GM18907 (cell line): ENCODE results near the gene DYRK1A.

Experiments
- ATAC-seq: cut with Tn5 transposase; IDR thresholded peaks from one replicate; pipeline ENCODE4 v1.9.1; 2021; ENCODE audit warnings: mild to moderate bottlenecking, moderate library complexity; ENCODE audit not compliant: unreplicated experiment

DYRK1A gene

DNA sequence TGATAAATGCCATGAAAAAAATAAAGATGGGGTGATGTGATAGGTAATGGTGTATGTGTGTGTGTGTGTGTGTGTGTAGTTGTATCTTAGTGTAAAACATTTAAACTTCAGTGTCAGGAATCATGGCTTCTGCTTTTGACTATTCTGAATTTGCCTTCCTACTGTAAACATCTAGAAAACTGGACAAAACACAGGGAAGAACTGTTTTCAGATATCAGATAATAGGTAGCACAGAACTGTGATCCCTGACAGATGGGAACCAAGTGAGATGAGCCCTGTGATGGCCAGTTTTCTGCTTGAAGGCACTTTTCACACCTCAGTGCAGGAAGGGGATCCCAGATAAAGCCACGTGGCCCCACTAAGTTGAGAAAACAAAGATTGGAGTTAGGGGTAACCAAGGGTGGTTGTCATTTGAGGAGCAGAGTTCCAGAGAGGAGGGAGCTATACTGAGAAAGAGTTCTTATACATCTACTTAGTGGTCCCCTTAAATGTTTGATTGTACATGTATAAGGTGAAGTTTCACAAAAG is 17.3 kb downstream of the DYRK1A start:
- ATAC-seq, result no peak

GRCh38 chr21:37384416-37384815 is 17.8 kb downstream of the DYRK1A start:
- ATAC-seq, result no peak

DNA sequence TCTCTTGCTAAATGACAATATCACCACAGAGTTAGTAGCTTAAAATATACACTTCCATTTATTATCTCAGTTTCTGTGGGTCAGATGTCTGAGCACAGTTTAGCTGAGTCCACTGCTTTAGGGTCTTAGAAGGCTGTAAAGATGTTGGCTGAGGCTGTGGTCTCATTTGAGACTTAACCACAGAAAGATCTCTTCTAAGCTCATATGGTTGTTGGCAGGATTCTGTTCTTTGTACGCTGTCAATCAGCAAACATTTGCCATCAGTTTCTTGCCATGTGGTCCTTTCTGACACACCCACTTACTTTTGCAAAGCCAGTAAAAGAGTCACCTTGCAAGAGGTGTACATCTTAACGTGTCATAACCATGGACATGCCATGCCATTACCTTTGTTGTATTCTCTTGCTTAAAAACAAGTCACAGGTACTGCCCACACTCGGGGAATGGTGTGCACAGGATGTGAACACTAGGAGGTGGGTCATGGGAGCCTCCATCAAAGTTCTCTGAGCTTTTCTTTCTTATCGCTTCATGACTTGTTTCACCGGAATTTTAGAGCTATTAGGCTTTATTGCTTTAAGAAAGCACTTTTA is 18.7 kb downstream of the DYRK1A start:
- no peak for ATAC-seq

DNA sequence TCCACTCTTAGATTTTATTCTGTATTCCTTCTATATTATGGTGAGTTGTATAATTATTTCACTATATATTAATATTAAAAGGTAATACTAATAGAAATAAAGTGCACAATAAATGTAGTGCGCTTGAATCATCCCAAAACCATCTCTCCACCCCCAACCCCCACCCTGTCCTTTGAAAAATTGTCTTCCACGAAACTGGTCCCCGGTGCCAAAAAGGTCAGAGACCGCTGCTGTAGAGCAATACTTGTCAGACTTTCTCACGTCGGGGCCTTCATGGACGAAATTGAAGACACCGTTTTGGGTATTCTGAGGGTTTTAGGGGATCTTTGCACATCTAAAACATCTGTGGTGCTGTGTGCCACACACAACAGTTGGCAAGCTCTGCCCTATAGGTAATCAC is 19.6 kb downstream of the DYRK1A start:
- ATAC-seq, result no peak

- ATAC-seq, result no peak
Measured at GRCh38 chr21:37389456-37389855, 22.9 kb downstream of the DYRK1A start.

DNA sequence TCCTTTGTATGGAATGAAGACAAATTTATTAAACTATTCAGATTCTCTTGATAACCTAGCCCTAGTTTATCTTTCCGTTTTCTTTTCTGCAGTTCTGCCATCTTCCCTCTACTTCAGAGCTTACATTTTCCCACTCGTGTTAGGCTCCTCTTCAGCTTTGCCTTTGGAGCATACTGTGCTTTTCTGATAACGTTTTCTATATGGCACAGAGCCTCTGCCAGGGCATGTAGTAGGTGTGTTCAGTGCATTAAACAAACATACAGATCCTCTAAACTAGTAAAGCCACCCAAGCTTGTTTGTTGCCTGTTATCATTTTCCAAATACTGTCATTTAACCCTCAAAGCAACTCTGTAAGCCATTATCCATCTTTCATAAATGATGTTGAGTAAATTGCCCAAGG is 25.1 kb downstream of the DYRK1A start:
- no peak for ATAC-seq

DNA sequence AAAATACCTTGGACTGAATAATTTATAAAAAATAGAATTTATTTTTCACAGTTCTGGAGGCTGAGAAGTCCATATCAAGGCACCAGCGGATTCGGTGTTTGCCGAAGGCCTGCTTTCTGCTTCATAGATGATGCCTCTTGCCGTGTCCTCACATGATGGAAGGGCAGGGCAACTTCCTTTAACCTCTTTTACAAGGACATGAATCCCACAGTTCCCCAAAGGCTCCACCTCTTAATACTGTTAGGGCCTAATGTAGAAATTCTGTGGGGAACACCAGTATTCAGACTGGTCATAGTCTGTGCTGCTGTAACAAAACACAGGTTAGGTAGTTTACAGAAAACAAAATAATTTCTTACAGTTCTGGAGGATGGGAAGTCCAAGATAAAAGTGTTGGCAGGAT is 25.9 kb downstream of the DYRK1A start:
- ATAC-seq, result no peak

- no peak for ATAC-seq
Measured at GRCh38 chr21:37393030-37393429, 26.5 kb downstream of the DYRK1A start.

DNA sequence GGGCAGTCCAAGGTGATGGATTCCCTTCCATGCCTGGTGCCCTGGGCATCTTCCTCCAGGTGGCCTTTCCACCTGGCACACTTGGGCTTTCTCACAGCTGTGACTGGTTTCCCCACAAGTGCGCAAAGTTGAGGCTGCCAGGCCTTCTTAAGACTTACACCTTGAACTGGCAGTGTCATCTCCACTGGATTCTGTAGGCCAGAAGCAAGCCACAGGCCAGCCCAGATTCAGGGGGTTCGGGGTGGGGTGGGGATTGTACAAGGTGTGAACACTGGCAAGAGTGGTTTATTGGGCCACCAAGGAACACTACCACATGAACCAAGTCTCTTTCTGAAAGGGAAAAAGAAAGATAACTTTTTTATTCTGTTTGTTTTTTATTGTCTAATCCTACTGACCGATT is 27.2 kb downstream of the DYRK1A start:
- no peak for ATAC-seq

DNA sequence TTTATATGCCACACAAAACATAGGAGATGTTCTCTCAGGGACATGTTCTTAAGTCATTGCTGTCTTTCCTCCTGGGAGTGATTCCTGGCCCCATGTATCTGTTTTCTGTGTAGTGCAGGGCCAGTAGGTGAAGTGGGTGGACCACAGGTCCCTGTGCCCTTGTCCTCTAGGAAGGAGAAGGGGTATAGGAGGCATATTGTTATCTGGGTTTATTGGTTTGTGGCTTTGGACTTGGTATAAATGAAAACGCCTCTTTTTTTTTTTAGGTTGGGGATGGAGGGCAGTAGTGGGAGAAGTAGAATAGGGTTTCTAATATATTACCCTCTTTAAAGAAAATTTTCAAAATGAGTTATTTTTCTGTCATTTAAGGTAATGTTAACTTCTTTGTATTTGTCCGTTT is 29.4 kb downstream of the DYRK1A start:
- ATAC-seq, result no peak

DNA sequence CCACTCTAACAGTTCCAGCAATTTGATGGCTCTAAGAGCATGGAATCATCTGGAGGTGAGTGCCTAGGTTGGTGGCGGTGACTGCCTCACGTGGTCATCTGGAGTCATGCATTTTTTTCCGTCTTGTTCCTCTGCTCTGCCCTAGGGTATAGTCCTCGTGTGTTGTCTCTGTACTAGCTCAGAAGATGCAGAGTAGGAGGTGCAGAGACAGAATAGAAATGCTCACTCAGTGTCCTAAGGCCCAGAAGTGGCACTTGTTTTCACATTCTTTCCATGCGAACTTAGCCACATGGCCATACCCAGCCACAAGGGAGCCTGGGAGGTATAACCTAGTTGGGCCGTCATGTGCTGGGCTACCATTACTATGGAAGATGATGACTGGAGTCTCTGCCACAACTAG is 30.3 kb downstream of the DYRK1A start:
- ATAC-seq, result no peak

GRCh38 chr21:37398697-37399096 is 32.1 kb downstream of the DYRK1A start:
- ATAC-seq, result no peak

GRCh38 chr21:37402251-37402867 is 35.8 kb downstream of the DYRK1A start:
- no peak for ATAC-seq

- no peak for ATAC-seq
Measured at GRCh38 chr21:37405629-37406028, 39.1 kb downstream of the DYRK1A start.

DNA sequence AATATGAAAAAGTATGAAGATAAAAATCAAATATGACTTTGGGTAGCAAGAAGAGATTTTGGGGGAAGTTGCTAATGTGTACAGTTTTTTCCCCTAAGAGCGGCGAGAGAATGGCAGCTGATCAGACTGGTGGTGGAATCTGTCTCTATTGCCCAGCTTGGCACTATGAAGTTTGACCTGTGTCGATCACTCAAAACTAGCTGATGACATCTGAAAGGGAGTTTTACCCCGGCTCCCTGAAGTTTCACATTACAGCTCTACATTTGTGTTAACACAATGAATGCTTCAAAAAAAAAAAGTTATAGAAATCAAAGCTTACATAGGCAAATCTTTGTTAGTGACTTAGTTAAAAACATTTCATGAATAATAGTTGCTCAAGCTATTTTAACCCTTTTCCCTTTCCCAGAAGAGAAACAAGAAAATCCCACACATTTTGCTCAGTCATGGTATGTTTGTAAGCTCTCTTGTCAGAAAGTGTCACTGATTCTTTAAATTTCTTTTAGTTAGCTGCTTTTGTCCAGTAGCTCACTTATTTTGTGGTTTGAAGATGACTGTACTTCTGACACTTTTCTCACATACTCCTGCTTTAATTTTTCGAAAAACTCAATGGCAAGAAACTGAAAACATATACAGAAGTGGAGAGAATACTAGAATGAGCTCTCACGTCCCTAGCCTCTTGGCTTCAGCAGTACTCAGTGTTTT is 41.3 kb downstream of the DYRK1A start:
- ATAC-seq, result no peak

DNA sequence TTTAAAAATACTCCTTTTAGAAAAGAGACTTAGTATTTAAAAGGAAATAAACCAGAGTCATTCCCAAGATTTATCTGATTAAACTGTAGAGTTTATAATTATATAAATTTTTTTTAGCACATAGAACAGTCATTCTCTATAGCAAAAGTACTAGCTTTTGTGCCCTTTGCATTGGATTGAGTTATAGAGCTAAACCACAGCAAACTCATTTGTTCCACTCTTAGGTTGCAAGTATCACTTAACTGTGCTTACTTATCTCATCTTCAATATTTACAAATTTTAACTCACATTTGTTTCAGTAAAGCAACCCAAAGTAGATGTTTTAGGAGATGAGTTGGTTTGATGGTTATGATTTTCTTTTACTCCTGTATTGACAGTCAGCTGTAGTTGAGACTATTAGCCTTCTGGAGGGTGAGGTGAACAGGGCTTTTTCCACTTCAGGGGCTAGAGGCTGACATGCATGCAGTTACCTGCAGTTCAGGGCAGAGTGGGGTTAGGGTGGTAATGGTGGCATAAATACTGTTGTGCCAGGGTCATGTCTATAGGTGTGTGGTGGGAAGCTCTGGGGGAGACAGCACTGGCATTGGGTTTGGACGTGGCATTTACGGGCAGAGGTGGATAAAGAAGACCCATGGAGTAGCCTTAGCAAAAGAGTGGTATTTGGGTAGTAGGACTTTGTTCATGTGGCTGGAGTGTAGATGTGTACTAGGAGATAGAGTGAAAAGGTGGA is 42.1 kb downstream of the DYRK1A start:
- no peak for ATAC-seq

DNA sequence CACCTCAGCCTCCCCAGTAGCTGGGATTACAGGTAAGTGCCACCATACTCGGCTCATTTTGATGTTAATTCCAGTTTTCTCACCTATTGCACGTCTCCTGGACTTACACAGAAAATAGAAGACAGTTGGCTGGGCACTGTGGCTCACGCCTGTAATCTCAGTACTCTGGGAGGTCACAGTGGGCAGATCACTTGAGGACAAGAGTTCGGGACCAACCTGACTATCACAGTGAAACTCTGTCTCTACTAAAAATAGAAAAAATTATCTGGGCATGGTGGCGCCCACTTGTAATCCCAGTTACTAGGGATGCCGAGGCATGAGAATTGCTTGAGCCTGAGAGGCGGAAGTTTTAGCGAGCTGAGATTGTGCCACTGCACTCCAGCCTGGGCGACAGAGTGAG is 44.1 kb downstream of the DYRK1A start:
- ATAC-seq, result no peak

DNA sequence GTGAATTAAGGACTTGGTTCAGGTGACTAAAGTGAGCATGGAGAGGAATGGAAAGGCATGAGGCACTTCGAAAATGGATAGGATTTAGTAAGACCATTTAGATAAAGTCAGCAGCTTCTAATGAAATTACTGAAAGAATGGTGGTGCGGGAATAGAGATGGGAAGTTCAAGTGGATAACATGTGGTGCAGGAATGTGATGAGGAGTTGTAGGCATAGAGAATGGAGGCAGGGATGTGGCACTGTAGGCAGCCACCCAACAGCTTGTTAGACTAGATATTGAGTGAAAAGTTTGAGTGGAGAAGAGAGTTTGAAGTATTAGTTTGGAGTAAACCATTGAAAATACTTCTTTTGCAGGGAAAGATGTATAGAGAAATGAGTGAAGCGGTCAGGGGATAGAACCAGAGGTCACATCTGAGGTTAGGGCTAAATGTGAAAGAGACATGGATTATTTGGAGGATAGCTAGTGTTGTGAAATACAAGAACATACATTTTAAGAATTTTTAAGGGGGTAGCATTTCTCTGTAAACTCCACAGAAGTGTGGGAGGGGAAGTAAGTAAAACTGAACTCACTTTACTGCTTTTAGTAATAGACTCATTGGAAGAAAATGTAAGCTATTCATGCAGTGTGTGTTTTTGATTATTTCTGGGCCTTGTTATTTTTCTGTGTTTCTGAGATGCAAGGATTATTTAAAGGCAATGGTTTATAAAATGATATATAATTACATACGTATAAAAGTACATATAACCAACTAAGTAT is 46.2 kb downstream of the DYRK1A start:
- no peak for ATAC-seq

GRCh38 chr21:37413553-37414291 is 47.1 kb downstream of the DYRK1A start:
- ATAC-seq, result no peak
